ENCODE measurements around the gene UST.
"Not testable (repeated sequence)": the region's sequence is repeated elsewhere in the genome, so short reads cannot be mapped to it uniquely, and the experiment has no call there.

DNA sequence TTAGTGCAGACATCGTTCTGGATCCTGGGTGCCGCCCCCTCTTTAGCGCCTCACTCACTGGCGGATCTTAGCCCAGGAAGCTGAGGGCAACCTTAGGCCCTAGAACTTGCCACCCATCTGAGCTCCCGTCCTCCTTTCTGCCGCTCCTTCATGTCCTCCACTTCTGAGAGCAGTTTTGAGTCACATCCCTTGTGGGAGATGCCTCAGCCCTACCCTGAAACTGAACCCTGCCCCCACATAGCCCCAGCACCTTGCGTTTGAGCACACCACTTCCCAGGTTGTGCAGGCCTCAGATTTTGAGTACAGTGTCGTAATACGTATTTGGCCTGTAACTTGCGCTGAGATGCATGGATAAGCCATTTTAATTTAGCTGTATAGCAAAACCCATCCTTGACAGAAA, 169.7 kb downstream of the UST start:
- TF ChIP-seq, protein P1, sequence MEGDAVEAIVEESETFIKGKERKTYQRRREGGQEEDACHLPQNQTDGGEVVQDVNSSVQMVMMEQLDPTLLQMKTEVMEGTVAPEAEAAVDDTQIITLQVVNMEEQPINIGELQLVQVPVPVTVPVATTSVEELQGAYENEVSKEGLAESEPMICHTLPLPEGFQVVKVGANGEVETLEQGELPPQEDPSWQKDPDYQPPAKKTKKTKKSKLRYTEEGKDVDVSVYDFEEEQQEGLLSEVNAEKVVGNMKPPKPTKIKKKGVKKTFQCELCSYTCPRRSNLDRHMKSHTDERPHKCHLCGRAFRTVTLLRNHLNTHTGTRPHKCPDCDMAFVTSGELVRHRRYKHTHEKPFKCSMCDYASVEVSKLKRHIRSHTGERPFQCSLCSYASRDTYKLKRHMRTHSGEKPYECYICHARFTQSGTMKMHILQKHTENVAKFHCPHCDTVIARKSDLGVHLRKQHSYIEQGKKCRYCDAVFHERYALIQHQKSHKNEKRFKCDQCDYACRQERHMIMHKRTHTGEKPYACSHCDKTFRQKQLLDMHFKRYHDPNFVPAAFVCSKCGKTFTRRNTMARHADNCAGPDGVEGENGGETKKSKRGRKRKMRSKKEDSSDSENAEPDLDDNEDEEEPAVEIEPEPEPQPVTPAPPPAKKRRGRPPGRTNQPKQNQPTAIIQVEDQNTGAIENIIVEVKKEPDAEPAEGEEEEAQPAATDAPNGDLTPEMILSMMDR (IDR thresholded peaks at IDR 0.05; ENCODE audit: poor library complexity): not testable (repeated sequence)
- not testable (repeated sequence) for TF ChIP-seq EZH2 (IDR thresholded peaks at IDR 0.05; ENCODE audit: borderline replicate concordance)
